A673 (cell line): ENCODE data around the gene GUCA2B. TPM values are rescaled to one million over a fixed set of nuclear protein-coding genes. Genes with fewer than 3 reads are reported as not detected.

Source experiments
- BruUV-seq: library from RNA; stranded (reverse); fragments of 400-500 nt; replicated peaks from 2 replicates; lab custom pipeline; 2021; lab: Mats Ljungman, UMichigan
- CTCF ChIA-PET: fragments of 300-600 bp; sonication (Branson Sonifier 250); formaldehyde crosslinking; loops from one replicate; lab custom pipeline; 2022; ENCODE audit warnings: antibody characterized with exemption; lab: Charles Lee
- POLR2A ChIA-PET: fragments of 300-600 bp; sonication (Branson Sonifier 250); formaldehyde crosslinking; loops from one replicate; lab custom pipeline; 2022; ENCODE audit warnings: antibody characterized with exemption; ENCODE audit not compliant: low non-redundant PET; lab: Charles Lee
- DNase-seq: peaks from one replicate; pipeline ENCODE4 v3.0.0-alpha.2; 2015; ENCODE audit warnings: low spot score
- H3K27ac ChIP-seq: fragments of 200-600 bp; sonication (generic); 2 replicates; pipeline ENCODE4 v1.5.1; 2016; ENCODE audit warnings: mixed run types, low read depth, mild to moderate bottlenecking, mixed read lengths, antibody characterized with exemption, low read length; ENCODE audit not compliant: poor library complexity, severe bottlenecking
- H3K27me3 ChIP-seq: fragments of 200-600 bp; sonication (generic); replicated peaks from 2 replicates; pipeline ENCODE4 v1.6.1; 2017; ENCODE audit warnings: mixed run types, low read depth, mild to moderate bottlenecking, mixed read lengths, antibody characterized with exemption, low read length; ENCODE audit not compliant: insufficient read depth, poor library complexity
- H3K36me3 ChIP-seq: fragments of 200-600 bp; sonication (generic); 2 replicates; pipeline ENCODE4 v1.6.1; 2016; ENCODE audit warnings: mixed run types, mild to moderate bottlenecking, mixed read lengths, antibody characterized with exemption, low read length; ENCODE audit not compliant: insufficient read depth, poor library complexity, severe bottlenecking
- H3K4me1 ChIP-seq: fragments of 200-600 bp; sonication (generic); 2 replicates; pipeline ENCODE4 v1.6.1; 2017; ENCODE audit warnings: mixed run types, mild to moderate bottlenecking, mixed read lengths, antibody characterized with exemption, low read length; ENCODE audit not compliant: insufficient read depth, poor library complexity, severe bottlenecking
- H3K4me3 ChIP-seq: fragments of 200-600 bp; sonication (generic); 2 replicates; pipeline ENCODE4 v1.5.1; 2016; ENCODE audit warnings: low read depth, mixed run types, mild to moderate bottlenecking, mixed read lengths, low read length; ENCODE audit not compliant: poor library complexity, severe bottlenecking
- H3K9me3 ChIP-seq: fragments of 200-600 bp; sonication (generic); 2 replicates; pipeline ENCODE4 v1.6.1; 2016; ENCODE audit warnings: mixed run types, low read depth, mild to moderate bottlenecking, mixed read lengths, antibody characterized with exemption, low read length; ENCODE audit not compliant: poor library complexity, severe bottlenecking
- CTCF ChIP-seq: fragments of 300-800, 200-600 bp; sonication (generic); conservative IDR thresholded peaks from 2 replicates; pipeline ENCODE4 v1.5.1; 2017; ENCODE audit warnings: low read depth, mild to moderate bottlenecking, antibody characterized with exemption, low read length, moderate library complexity, mixed read lengths
- EZH2 ChIP-seq: fragments of 200-600 bp; sonication (generic); IDR thresholded peaks from 2 replicates; pipeline ENCODE4 v1.6.1; 2017; ENCODE audit warnings: borderline replicate concordance, low read depth, mild to moderate bottlenecking, mixed read lengths, antibody characterized with exemption, low read length; ENCODE audit not compliant: poor library complexity, severe bottlenecking
- intact Hi-C: fragments of 100-400 bp; cut with micrococcal nuclease; formaldehyde crosslinking; loops from one replicate; pipeline ENCODE4 v1.10.0; 2022; ENCODE audit not compliant: unreplicated experiment
- total RNA-seq: library from RNA; stranded (reverse); gene quantifications from 2 replicates; pipeline ENCODE4 v1.2.3, GENCODE V29; 2021

Gene GUCA2B
- total RNA-seq, 1 experiment from 2014 or later = not detected

- Histone ChIP-seq H3K4me1 (no peaks in the 10 kb centered on the region), H3K36me3 (no peaks in the 10 kb centered on the region), H3K27me3 (no peaks in the 10 kb centered on the region), H3K27ac (no peak overlapping the region), H3K9me3 (no peaks in the 10 kb centered on the region), H3K4me3 (no peak overlapping the region)
- ChIA-PET POLR2A (no interaction called here), CTCF (no interaction called here)
- TF ChIP-seq CTCF (no peak), EZH2 (no peak)
- no TSS peak for BruUV-seq
- DNase-seq = no peak
- intact Hi-C loops = no loop called here
Measured at GRCh38 chr1:42138586-42138985, 14.6 kb upstream of the GUCA2B start.

- H3K4me1 ChIP-seq = no peaks in the 10 kb centered on the region
- intact Hi-C loops = no loop called here
- no peaks in the 10 kb centered on the region for H3K27me3 ChIP-seq
- no peak overlapping the region for H3K4me3 ChIP-seq
- ChIA-PET POLR2A (no interaction called here), CTCF (no interaction called here)
- DNase-seq = no peak
- H3K9me3 ChIP-seq = no peaks in the 10 kb centered on the region
- no peak for TF ChIP-seq EZH2
- TF ChIP-seq CTCF = no peak
- H3K27ac ChIP-seq = no peak overlapping the region
- BruUV-seq = no TSS peak
- H3K36me3 ChIP-seq = no peaks in the 10 kb centered on the region
Measured at GRCh38 chr1:42139444-42139843, 13.8 kb upstream of the GUCA2B start.

- ChIA-PET CTCF (no interaction called here), POLR2A (no interaction called here)
- TF ChIP-seq CTCF (no peak), EZH2 (no peak)
- Histone ChIP-seq H3K36me3 (no peaks in the 10 kb centered on the region), H3K9me3 (no peaks in the 10 kb centered on the region), H3K4me1 (no peaks in the 10 kb centered on the region), H3K4me3 (no peak overlapping the region), H3K27me3 (no peaks in the 10 kb centered on the region), H3K27ac (no peak overlapping the region)
- DNase-seq = no peak
- BruUV-seq = no TSS peak
- intact Hi-C loops = loop anchor here (10.0 kb wide), 1 partner anchor 565 kb away; no protein-coding TSS in a partner anchor
Measured at GRCh38 chr1:42140191-42140590, 13.0 kb upstream of the GUCA2B start.
